NCI-H2107 treated with DMSO at 0.1 percent for 48 hours (cell line): Measurements from ENCODE around the gene AATK.
"Not testable (repeated sequence)": the region's sequence is repeated elsewhere in the genome, so short reads cannot be mapped to it uniquely, and the experiment has no call there.

ENCODE experiments used
- DNase-seq: peaks from one replicate; lab custom pipeline; 2025; ENCODE audit not compliant: unreplicated experiment; lab: John Stamatoyannopoulos, UW

AATK gene

DNA sequence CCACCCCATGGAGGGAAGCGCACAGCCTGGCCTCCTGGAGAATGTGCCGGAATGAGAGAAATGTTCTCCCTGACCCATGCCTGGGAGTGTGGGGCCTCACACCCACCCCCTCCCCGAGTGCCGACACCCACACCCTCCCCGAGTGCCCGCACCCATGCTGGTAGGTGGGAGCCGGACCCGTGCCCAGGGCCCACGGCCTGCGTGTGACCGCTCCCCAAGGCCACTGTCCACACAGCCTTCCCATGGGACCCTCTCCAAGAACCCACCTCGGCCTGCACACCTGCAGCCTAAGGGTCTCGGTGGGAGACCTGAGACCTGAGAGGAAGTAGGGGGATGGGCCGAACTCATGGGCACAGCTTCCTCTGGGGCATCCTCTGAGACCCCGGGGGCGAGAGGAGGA, 4.0 kb downstream of the AATK start:
- DNase-seq: no peak

DNA sequence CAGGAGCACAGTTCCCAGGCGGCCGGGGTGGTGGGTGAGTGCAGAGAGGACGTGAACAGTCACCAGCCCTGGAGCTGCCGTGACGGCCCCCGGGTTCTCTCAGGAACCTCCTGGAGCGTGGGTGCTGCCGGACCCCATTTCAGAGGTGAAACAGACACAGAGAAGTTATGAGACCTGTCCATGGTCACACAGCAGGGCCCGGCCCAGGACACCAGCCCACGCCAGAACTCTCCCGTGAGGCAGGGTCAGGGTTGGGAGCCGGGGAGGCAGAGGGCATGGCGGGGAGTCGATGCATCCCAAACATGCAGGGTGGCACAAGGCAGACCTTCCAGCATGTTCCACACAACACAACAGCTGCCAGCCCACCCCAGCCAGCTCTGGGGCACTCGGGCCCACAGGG, 4.5 kb downstream of the AATK start:
- no peak for DNase-seq

DNA sequence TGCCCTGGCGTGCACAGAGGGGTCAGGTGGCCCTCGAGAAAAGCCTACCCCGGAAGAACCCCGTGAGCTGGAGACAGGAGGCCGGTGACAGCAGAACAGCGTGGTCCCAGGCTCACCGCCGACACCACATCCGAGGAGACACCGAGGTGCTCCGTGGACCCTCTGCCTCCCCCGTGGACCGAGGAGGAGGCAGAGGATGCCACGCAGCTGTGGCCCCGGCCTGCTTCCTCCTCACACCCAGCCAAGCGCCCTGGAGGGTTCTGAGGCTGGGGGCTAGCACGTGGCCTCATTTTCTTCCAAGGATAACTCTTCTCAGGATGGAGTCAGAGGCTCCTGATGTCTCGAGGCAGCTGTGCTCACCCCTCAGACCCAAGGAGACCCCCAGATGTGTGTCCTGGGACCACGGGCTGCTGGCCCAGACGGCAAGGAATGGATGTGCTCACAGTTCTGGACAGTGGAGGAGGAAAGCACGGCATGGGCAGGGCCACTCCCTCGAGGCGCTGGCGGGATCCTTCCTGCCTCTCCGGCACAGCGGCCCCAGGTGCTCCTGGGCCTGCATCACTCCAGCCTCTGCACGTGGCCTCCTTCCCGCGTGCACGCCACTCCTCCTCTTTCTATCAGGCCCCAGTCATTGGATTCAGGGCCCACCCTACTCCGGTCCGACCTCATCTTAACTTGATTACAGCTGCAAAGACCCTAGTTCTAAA, 5.1 kb downstream of the AATK start:
- DNase-seq: no peak

DNA sequence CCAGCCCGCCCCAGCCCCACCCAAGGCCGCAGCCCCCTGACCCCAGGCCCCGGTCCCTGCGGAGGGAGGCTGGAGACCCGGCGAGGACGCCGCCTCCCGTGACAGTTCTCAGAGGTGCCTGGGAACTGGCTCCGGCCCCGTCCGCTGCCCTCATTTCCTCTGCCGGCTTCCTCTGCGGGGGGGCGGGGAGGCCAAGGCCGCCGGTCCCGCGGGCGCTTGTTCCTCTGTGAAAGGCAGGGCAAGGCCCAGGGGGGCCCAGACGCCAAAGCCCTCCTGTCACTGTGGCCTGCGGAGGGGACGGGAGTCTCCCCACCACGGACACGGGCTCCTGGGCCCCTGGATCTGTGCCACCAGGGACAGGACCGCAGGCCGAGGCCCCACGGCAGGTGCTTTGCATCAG, 5.7 kb downstream of the AATK start:
- no peak for DNase-seq

DNA sequence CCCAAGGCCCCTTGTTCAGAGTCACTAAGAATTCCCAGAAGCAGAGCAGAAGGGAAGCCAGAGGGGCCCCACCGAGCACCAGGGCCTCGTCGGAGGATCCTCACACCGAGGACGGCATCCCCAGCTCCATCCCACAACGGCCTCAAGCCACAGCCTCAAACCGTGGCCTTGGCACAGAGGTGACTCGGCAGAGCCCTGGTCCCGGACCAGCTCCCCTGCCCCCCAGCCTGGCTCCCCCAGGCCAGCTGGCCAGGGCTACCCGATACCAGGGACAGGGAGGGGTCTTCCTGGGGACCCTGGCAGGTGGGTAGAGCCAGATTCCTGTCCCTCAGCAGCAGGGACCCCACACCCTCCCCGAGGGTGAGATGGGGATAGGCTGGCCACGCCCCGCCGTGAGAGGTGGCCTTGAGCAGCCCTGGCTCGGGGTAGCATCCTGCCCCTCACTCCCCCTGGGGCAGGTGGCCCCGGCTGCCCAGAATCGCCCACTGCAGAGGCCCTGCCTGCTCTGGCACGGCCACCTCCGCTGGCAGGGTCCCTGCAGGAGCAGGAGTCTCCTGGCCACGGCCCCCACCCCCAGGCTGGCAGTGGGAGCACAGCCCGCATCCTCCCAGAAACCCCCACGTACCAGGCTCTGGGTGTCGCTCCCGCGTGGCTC, 6.3 kb downstream of the AATK start:
- DNase-seq: no peak

DNA sequence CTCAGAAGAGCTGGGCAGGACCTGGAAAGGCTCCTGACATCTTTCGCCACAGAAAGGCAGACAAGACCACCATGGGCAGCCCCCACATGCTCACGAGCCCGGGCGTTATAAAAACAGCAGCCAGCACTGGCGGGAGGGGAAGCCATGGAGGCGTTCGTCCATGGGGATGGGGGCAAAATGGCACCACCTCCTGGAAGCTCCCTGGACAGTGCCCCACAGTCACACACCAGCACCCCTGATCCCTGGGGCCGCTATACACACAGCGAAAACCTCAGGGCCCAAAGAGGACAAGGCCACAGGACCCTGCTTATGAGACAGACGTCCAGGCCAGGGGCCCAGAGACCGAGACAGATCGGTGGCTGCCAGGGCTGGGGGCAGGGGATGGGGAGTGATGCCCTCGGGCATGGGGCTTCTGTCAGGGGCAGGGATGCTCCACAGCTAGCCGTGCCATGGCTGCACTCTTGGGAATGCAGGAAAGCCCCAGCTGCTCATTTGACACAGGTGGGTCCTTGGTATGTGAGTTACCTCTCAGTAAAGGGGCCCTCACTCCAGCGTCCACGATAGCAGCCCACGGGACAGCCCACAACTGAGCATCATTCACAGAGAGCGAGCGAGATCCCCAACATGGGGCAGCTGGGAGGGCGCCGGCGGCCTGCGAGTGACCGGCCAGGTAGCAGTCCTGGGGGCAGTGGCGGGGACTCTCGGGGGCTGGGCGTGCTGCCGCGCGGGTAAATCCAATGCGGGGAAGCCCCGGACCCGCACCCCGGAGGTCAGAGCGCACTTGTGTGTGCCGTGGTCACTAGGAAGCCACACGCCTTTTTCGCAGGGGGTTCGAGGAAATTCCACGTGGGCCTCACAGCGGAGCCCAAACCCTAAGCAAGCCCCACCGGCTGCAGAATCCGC, 7.1 kb downstream of the AATK start:
- no peak for DNase-seq

DNA sequence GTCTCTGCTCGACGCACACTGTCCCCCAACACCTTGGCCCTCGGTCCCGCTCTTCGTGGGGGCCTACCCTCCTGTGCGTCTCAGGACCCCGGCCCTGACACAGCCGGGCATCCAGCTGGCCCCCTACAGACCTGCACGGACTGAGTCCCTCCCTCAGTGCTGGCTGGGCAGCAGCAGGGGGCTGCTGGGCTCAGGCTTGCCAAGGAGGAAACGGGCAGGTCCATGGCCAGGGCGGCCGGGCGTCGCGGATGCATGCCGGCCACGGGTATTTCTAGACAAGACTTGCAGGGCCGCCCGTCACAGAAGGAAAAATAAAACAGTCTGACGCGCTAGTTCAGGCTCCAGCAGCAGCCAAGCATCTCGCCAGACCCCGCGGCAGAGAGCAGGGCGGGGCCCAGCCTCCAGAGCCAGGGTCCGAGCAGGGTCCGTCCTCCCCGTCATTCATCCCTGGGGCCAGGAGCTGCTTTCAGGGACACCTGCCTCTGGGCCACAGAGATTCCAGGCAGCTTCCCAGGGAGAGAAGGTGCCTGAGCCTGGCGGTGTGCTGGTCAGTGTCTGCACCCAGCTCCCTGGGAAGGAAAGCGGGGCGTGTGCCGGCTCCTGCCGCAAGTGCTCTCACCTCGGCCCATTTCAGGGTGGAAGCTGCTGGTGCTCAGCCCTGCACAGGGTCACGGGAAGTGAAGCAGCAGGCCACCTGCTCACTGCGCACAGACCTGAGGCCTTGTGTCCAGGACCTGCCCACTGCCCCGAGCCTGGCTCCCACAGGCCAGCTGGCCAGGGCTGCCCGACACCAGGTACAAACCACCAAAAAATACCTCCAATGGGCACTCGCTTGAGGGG, 8.0 kb downstream of the AATK start:
- DNase-seq: no peak

DNA sequence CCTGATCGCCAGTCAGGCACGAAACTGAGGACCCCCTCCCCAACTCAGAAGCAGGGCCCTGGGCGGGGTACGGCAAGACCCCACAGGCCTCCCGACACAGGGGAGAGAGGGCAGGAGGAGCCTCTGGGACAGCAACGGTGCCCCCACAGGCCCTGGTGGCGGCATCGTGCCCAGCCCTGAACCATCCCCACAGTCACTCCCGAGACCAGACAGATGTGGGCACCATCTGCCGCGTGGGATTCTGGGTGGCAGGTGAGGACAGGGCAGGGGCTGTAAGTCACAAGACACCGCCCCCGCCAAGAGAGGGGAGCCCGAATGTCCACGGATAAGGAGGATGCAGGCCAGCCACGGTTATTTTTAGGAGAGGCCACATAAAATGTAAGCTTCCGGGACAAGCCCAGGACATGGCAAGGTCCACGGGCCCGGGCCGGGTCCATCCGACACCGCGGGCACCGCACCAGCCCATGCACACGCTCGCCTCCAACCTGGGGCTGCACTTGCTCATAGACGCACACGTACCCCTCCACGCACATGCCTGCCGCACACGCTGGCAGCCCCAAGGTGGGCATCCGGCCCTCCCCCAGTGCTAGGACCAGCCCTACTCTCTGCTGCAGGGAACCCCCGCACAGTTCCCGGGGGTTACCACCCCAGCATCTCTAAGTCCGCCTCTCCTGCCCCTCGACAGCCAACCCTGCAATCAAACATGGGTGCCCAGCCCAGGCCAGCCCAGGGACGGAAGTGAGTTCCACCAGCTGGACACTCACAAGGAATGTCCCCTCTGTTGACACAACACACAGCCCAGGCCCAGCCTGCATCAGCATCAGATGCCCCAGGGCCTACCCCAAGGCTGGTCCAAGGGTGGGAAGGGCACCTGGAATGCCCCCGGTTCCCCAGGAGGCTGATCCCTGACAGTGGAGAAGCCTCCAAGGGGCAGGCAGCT, 8.9 kb downstream of the AATK start:
- DNase-seq: no peak

DNA sequence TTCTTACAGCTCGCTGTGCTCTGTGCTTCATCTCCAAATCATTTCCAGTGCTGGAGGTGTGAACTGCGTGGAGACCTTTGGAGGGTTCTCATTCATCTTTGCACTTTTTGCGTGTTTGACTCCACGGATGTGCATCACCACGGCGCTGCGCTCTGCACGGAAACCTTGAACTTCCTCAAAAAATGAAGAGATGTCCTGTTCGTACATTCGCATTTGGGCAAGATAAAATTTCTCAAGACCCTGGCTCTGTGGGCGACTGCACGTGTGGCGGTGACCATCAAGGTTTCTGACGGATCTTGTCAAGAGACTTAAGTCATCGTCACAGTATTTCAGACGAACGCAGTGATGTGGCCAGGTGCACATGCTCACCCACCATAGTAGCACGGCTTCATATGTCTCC, 11.1 kb downstream of the AATK start:
- no peak for DNase-seq

DNA sequence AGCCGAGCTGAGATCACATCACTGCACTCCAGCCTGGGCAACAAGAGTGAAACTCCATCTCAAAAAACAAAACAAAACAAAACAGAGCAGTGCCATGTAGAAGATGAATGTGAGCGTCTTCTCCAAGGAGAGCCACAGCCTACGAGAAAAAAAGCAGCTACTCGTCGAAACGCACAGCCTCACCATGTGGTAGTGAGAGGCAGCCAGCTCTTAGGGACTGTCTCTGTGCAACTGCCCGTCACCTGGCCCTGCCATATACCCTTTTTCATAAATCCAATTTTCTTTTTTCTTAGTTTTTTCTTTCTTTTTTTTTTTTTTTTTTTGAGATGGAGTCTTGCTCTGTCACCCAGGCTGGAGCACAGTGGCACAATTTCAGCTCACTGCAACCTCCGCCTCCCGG, 12.0 kb downstream of the AATK start:
- DNase-seq: not testable (repeated sequence)

DNA sequence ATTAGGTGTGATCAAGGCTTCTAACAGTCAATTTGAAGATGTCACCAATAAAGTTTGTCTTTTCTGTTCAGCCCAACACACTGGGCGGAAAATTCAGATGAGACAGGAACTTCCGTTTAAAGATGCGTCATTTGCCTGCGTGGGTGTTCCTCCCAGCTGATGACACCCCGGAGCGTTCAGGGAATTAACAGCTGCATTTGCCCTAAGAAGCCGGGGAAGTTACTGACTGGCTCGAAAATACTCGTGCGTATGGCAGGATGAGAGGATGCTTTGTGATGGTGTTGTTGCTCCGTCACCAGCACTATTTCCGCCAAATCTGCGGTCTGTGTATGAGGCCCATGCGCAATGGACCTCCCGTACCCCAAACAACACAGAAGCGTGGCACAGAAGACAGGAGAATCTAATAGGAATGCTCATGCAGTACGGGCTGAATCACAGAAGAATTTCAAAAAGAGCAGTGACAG, 12.6 kb downstream of the AATK start:
- no peak for DNase-seq

DNA sequence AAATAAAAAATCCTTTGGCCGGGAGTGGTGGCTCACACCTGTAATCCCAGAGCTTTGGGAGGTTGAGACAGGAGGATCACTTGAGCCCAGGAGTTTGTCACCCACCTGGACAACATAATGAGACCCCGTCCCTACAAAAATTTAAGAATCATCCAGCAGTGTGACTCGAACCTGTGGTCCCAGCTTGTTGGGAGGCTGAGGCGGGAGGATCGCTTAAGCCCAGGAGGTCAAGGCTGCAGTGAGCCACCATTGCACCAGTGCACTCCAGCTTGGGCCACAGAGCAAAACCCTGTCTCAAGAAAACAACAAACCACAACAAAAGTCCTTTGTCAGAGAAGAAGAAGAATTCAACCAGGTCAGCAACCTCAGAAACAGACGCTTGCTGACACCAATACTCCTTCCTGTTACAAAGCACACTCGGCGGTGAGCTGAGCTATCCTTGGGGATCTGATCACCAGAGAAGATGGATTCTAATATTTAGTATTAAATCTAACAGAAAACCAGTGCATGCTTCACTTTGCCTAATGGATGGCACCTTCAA, 13.7 kb downstream of the AATK start:
- no peak for DNase-seq

DNA sequence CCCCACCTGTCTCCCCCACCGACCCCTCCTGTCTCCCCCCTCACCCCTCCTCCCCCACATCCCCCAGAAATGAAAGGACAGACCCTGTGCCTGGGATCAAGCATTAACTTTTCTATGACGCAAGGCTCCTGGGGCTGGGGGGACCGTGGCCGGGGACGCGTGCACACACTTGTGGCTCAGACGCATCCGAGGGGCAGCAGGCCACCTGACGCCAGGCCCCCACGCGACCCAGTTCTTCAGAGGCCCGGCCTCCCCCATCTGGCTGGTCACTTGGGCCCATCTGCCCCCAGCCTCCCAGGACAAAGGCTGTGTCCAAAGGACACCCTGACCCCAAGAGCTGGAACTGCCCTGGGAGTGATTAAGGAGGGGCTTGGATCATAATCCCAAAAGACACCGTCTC, 14.7 kb downstream of the AATK start:
- DNase-seq: no peak

DNA sequence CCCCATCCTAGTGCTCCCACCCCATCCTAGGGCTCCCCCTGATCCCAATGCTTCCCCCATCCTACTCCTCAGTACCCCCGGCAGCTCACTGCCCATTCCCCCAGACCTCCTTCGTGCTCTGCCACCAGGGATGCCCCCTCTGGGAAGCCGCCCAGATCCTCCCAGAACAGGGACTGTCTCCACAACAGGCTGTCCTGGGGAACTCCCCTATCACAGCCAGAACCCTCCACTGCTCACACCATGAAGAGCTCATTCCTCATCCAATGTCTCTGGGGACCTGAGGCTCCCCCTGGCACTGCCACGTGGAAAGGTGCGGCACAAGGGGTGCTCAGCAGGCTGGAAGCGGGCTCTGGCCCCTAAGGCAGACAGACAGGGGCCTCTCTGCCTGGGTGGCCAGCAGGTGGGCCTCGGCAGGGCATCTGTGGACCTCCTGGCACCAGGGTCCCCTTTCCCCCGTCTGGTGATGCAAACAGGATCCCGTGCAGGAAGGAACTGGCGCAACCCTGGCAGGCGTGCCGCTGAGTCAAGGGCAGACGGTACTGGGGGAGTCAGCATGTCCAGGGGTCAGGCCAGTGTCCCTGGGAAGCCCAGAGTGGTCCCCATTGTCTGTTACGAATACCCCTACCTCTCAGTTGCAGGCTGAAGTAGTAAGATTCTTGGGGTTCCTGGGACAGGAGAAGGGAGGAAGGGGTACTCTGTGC, 15.5 kb downstream of the AATK start:
- DNase-seq: no peak

DNA sequence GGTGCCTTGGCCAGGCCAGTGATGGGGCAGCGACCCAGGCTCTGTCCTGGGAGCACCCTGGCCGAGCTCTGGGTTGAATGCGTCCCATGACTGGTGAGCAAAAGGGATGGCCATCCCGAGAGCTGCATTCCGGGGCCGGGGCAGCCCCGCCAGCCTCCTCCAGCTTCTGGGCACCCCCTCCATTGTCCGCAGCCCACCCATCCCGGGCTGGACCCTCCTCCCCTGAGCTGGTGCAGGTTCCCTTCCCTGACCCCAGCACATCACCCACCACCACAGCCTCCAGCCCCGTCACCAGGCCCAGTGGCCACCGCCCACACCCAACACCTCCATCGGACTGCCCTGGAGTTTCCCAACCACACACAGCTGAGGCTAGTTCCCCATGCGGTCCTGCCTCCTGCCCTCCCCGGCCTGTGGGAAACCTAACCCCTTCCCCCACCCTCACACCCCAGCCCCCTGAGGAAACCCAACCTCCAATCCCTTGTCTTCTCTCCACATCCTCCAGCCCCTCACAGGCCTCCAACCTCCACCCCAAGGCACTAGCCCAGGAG, 17.0 kb downstream of the AATK start:
- no peak for DNase-seq

DNA sequence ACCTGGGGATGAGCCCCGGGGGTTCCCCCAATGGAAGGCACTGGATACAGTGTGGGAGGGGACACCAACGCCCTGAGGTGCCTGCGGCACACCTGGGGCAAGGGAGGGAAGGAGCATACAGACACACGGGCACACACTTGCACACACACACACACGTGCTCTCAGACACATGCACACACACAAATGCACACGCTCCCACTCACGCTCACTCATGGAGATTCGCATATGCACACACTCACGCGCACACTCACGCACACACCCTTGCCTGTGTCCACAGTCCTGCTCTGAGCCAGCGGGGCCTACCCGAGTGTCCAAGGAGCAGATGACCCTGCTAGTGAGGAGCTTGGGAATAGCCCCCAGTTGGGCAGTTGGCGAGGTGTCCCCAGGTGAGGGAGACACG, 17.4 kb downstream of the AATK start:
- no peak for DNase-seq

DNA sequence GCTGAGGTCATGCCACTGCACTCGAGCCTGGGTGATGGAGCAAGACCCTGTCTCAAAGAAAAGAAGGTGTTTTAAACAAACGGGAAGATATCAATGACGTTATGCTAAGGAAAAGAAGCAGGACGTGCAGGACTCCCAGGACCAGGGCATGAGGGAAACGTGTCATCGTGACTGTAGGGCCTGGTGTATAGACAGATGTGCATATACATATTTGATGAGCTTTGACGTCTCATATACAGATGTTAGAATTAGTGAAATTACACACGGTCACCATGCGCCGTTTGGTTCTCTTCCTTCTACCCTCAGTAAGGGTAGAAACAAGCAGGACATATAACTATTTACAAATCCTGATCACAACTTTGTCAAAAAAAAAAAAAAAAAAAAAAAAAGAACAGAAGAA, 18.3 kb downstream of the AATK start:
- no peak for DNase-seq

DNA sequence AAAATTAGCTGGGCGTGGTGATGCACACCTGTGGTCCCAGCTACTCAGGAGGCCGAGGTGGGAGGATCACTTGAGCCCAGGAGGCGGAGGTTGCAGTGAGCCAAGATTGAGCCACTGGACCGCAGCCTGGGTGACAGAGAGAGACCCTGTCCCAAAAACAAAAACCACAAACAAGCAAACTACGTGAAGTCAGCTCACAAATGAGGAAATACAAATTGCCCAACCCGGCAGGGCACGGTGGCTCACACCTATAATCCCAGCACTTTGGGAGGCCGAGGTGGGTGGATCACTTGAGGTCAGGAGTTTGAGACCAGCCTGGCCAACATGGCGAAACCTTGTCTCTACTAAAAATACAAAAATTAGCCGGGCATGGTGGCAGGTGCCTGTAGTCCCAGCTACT, 19.8 kb downstream of the AATK start:
- DNase-seq: not testable (repeated sequence)

DNA sequence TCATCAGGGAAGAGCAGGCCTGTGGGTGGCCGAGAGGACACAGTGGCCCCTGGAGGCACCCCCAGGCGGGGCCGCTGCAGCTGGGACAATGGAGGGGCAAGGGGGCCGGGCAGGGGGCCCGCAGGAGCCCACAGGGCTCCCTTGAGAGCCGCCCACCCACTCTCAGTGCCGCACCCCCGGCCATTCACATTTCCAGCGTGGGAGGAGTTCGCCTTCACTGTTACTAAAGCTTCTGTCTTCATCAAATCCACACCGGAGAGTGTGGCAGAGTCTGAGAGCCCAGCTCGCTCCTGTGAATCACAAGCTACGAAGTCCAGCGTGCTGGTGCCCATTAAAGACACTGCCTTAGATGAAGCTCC, 21.6 kb downstream of the AATK start:
- no peak for DNase-seq
